HG02763 (cell line): ENCODE data around the gene KCNIP1.

Source experiments
- ATAC-seq: cut with Tn5 transposase; IDR thresholded peaks from one replicate; pipeline ENCODE4 v1.9.1; 2021; ENCODE audit warnings: mild to moderate bottlenecking, moderate library complexity; ENCODE audit not compliant: unreplicated experiment

The KCNIP1 gene

DNA sequence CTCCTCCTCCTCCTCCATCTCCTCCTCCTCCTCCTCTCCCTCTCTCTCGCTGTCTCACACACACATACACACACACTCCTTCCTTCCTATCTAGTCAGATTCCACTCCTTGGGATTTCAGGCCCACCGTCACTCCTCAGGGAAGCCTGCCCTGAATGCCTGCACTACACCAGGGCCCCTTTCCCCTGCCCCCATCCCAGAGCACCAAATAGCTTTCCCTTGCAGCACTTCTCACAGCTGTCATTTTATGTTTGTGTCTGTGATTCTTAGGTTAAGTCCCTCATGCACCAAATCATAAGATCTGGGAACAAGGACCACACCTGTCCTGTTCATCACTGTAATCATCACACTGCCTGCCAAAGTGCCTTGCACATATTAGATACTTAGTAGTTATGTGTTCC, 193.2 kb downstream of the KCNIP1 start:
- ATAC-seq = no peak

DNA sequence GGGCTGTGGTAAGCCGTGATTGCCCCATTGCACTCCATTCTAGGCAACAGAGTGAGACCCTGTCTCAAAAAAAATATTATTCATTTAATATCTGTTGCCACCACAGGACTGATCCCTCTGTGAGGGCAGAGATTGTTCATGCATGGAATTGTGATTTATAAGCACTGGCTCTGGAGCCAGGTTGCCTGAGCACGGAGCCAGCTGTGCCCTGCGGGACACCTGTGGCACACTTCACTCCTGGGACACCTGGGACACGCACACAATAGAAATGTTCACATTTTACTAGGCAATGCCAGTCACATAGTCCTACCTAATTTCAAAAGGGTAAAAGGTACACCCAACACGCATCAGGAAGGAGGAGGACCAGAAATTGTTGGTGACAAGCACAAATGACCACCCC, 196.7 kb downstream of the KCNIP1 start:
- no peak for ATAC-seq

DNA sequence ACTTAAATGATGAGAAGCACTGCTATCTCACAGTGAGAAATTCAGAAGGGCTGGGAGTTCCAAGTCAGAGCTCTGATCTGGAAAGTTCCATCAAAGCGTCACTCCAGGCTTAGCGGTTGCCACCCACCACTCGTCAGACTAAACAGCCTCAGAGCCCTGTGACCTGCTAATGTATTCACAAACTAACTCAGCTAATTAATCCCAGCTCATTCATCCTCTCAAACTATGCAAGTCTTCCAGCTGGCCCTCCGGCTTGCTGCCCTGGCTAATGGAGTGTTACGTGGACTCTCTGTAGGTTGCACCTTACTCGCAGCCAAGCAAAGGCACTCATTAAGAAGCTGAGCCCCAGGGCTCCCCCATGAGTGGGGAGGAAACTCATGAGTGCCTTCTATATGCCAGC, 197.5 kb downstream of the KCNIP1 start:
- no peak for ATAC-seq

DNA sequence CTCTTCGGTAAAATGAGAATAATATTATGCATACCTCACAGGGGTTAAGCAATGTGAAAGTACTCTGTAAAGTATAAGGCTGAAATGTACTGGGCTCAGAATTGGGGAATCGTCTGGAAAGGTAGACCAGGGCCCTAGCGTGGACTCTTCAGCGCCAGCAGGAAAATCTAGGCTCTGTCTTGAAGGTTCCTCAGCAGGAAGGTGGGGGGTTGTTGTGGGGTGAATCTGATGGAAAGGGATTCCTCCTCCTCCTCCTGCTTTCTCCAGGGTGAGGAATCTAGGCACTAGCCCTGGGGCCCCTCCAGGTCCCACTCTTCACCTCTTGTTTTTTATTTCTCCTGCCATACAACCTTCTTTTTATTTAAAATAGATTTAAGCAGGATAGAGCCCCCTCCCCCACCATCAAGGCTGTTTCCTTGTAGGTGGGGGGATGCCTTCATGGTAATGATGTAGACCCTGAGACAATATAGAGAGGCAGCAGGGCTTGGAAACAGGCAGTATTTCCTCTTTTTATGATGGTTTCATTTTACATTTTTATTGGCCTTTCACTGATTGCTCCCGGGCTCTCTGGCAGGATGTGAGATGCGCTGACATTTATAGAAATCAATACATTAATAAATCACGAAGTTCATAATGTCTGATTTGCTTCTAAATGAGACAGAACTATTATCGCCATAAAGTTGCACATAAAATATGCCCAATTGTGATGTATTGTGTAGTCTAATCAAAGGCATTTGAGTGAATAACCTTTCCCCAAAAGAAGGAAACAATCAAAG, 200.8 kb downstream of the KCNIP1 start:
- ATAC-seq = no peak

DNA sequence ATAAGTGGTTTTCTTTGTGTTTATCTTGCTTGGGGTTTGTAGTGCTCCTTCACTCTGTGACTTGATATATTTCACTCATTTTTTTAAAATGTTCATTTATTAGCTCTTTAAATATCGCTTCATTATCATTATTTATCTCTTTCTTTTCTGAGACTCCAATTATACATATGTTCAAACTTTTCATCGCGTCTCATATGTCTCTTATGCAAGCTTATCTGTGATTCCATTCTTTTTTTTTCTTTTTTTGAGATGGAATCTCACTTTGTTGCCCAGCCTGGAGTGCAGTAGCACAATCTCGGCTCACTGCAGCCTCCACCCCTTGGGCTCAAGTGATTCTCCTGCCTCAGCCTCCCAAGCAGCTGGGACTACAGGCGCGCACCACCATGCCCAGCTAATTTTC, 205.8 kb downstream of the KCNIP1 start:
- no peak for ATAC-seq

DNA sequence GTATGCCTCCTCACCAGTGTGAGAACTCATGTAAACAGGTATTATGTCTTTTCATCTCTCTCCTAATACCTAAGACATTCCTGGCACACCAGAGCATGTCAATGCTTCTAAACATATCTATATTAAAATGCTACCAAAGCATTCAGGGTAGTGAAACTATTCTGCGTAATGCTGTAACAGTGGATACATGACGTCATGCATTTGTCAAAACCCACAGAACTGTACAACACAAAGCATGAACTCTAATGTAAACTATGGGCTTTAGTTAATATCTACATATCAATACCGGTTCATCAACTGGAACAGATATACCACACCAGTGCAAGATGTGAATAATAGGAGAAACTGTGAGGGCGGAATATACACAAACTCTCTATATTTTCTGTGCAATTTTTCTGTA, 207.5 kb downstream of the KCNIP1 start:
- no peak for ATAC-seq

DNA sequence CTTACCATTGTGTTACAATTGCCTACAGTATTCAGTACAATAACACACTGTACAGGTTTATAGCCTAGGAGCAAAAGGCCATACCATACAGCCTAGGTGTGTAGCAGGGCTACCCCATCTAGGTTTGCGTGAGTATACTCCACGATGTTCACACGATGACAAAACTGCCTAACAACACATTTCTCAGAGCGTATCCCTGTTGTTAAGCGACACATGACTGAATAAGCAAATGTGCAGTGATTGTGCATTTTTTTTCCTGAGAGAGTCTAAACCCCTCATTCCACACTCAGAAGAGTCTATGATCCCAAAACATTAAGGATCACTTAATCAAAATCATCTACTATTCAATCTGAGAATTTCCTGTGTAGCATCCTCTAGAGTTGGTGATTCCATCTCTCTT, 211.3 kb downstream of the KCNIP1 start:
- no peak for ATAC-seq

DNA sequence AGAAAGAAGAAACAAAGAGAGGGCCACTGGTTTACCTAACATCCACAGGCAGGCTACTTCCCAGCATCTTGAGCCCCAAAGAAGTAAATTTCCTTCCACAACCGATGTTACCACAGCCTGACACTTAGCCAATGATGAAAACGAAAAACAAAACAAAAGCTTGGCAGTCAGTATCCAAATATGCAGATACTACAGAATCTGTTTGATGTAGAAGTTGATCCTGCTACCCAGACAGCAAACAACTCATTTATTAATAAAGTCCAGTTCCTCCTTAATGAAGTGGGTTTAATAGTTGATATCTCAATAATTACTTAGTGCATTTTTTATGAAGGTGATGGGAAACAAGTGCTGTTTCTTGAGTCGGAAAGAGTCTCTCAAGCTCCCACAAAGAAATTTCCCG, 212.6 kb downstream of the KCNIP1 start:
- no peak for ATAC-seq

DNA sequence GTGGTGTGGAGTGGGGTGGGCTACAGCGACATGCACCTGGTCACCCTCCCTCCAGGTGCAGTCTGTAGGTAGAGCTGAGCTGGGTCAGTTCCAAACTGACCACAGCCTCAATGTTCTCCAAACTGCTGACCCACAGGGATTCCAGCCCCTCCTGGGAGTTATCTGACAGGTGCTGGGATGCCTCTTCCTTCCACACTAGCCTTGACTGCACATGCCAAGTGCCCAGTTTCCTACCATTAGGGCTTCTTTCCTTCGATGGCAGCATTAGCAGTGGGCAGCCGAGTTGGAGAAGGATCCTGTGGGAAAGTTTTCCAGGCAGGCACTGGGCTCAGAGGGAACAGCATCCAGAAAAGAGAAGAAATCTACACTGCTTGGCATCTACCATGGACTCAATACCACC, 215.7 kb downstream of the KCNIP1 start:
- no peak for ATAC-seq

DNA sequence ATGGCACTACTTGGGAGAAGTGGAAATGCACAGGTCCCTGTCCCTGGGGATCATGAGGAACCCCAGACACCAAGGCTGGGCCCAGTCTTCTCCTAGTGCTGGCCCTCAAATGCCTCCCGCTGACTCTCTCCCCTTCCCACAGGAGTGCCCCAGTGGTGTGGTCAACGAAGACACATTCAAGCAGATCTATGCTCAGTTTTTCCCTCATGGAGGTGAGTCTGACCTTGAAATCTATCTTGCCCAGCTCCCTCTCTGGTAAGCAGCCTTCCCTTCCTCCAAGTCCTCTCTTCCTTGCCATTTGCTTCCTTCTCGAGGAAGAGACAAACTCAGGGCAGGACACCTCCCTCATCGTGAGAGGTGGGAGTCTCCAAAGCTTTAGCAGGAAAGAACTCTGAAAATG, 216.4 kb downstream of the KCNIP1 start:
- no peak for ATAC-seq

DNA sequence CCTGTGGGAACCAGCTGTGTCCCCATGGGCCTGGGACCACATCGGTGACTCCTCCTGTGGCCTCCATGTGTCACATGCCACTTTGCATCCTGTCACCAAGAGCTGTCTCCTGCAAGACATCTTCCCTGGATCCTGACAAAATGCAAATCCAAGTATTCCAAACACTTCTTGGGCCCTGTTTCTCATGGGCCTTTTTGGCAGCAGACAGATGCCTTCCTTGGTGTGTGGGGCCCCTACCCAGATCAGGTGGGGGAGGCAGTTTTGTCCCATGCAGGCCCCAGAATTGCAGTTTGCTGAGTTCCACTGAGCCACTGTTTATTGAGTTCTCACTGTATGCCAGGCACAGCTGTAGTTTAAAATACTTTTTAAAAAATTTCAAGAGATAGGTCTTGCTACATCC, 217.2 kb downstream of the KCNIP1 start:
- ATAC-seq = no peak

DNA sequence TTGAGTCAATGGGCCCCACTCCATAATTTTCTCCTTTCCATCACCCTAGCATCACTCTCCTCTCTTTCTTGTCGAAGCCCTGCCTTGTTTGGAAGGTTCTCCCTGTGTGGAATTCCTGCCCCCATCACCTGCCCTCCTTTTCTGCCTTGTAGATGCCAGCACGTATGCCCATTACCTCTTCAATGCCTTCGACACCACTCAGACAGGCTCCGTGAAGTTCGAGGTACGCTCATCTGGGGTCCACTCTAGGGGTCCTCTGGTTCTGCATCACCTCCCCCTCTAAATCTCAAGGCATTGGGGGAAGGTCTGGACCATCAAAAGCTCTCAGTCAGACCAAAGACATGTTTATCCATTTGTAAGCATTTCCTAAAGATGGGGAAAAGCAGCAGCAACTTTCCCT, 217.9 kb downstream of the KCNIP1 start:
- no peak for ATAC-seq

DNA sequence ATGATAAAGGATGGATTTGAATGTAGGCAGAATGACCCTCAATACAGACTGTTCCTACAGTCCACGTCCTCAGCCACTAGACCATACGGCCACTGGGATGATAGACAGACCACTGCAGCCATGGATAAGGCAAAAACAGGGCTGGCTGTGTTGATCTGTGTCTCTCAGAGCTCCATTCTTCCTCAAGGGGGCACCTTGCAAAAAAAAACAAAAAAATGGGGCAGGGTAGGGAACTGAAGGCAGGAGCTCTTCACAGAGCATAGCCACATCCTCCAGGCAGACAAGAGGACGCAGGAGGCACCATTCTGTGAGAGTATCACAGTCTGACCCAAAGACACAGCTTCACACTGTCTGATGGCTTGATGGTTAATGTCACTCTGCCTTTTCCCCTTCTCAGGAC, 218.5 kb downstream of the KCNIP1 start:
- no peak for ATAC-seq

DNA sequence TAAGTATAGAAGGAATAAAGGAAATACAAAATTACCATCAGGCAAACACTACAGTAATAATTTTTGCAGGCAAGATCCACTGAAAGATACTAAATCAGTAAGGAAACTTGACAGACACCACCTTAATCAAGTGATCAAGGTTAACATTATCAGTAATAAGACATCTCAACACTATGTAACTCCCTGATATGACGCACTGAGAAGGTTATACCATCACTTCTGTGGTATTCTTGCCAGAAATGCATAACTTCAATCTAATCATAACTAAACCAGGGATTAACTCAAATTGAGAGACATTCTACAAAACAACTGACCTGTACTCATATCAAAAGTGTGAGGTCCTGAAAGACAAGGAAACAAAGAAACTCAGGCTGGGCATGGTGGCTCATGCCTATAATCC, 227.2 kb downstream of the KCNIP1 start:
- ATAC-seq = no peak

DNA sequence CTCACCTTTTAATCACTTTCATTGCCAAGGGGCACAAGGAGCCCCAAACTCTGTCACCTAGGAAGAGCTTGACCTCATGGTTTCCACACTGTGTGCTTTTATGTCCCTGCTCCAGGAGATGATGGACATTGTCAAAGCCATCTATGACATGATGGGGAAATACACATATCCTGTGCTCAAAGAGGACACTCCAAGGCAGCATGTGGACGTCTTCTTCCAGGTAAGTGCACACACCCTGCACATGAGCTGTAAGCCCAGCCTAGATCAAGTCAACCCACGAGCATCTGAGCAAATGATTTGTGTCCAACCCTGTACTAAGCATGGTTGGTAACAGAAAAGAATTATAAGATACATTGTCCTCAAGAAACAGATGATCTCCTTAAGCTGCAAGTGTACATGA, 228.9 kb downstream of the KCNIP1 start:
- no peak for ATAC-seq

DNA sequence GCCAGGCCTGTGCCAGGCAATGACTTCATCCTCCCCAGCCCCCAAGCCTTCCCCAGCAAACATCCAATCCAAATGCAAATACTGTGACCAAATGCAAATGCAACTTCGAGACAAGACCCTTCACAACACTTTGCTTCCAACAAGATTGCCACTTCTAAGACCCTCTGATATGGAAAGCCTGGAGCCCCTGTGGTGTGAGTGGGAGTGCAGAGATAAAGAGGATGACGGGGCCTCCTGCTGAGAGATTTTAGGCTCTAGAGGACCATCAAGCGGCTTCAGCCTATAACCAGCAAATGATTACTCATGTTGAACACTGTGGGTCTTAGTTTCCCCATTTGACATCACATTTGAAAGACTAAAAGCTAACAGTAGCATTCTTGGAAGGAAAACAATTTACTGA, 233.1 kb downstream of the KCNIP1 start:
- no peak for ATAC-seq

DNA sequence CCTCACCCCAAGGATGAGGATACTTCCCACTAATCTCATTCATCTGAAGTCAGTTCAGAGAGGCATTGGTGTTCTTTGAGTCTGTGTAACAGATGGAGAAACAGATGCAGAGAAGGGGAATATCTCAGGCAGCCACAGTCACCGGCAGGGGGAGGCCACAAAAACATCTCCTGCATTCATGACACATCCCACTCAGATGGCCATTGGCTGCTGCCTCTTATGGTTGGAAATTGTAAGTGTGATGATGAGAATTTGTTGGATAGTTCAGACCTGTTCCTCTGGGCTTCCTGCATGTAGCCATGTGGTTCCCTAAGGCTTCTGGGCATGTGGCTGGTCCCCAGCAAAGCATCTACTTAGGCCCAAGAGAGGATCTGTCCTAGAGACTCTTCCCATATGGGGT, 233.8 kb downstream of the KCNIP1 start:
- no peak for ATAC-seq

DNA sequence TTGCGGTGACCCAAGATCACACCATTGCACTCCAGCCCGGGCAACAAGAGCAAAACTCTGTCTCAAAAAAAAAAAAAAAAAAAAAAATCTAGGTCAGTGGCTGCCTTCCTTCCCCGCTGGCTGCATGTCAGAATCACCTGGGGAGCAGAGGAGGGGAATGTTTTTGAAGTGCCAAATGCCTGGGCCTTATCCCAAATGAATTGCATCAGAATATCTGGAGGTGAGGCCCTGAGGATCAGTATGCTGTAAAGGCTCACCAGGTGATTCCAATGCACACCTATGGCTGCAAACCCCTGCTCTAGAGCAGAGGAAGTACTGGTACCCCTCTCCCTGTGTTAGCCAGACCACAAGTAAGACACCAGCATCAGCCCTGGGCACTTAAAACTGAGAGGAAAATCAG, 235.0 kb downstream of the KCNIP1 start:
- no peak for ATAC-seq

DNA sequence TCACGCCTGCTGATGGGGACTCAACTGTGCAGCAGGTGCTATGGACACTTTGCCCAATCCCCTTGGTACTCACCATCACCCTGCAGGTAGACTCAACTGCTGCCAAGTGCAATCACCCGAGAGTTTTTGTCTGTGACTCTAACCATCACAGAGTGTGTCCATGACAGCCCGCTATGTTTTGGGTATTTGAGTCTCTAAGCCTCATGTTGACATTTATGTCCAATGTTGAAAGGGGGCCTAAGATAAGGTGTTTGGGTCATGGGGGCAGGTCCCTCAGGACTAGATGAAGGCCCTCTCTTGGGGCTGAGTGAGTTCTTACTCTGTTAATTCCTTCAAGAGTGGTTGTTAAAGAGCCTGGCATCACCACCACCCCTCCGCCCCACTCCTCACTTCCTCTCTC, 235.6 kb downstream of the KCNIP1 start:
- ATAC-seq = no peak

DNA sequence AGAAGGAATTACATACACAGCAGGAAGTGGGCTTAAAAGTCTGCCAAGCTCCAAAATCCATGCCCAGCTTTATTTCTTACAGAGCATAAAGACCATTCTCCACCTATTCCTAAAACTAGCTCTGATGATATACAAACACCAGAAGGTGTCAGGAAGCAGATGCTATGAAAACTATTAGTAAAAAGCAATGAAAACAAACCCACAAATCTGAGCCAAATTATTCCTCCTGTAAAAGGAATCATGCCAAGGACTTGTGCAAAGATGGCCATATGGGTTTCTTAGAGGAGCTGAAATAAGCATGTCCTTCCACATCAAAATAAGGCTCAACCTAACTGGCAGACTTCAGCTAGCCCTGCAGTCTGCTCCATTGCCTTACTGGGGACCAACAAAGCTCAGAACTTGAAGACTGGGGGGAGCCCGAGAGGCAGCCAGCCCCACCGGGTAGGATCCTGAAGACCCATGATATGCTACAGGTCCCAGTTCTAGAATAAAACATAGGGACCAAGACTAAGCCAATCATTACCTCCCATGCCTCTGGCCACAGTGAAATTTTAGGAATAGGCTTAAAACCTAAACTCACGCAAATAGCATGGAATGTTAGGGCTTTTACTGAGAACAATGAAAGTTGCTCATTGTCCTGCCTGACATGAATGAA, 236.9 kb downstream of the KCNIP1 start:
- ATAC-seq = no peak

DNA sequence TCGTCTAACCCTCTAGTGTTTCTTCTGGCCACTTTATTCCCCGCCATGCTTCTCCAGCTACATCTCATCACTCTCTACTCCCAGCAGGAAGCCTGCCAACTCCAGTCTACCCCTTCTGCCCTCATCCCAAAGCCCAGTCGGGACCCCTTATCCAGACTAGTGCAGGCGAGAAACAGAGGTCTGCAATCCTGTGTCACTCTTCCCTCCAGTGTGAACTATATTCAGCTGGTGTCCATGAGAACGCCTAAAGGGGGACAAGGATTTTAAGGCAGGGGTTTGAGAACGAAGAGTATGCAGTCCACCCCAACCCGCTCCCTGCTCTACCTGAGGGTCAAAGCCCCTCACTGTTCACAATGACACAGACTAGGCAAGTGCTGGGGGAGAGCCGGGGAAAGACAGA, 238.0 kb downstream of the KCNIP1 start:
- ATAC-seq = no peak

DNA sequence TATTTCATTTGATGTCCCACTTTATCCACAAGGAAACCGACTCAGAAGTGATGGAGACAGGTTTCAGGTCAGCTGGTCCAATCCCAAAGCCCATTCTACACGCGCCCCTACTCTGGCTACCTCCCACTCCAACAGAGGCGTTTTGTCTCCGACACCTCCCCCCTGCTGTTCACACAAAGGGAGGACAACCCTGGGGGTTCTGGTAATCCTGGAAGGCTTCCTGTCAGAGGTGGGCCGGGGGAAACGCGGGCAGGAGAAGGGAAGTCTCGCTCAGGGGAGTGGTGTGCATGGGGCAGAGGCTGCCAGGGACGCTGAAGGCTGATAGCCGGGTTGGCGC, 240.0 kb downstream of the KCNIP1 start:
- no peak for ATAC-seq

DNA sequence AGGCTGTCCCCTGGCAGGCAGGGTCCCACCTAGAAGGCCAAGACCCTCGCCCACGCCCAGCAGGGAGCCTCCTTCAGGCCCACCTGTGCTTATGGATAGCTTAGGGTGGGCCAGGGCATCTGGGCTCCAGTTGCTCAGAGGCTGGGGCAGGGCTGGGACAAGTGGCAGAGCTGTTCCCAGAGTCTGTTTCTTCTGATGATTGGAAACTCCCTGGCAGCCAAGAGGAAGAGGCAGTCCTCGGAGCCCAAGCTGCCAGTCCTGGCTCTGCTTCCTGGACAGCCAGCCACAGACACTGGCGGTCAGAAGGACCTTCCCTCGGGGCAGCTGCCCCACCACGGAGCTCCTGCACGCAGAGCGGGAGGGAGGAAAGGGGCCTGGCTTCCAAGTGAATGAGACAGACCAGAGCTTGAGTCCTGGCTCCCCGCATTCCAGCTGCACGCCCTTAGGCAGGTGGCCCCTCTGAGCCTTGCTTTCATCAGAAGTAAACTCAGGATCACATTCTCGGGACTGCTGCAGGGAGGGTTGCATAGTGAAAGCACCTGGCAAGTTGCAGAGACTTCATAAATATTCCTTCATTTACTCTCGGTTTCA, 241.8 kb downstream of the KCNIP1 start:
- ATAC-seq = no peak
